Measurements from ENCODE around the gene IL12RB2. TPM values are rescaled to one million over a fixed set of nuclear protein-coding genes. Genes with fewer than 3 reads are reported as not detected.
A peak's percentile ranks its signal among the peaks of the same experiment; 100 is the strongest.

Gene IL12RB2
- total and polyA plus RNA-seq, 2 donors (not counting 1 experiment from before 2014, with no cell fraction given), result 0.01 TPM; not detected in 1

DNA sequence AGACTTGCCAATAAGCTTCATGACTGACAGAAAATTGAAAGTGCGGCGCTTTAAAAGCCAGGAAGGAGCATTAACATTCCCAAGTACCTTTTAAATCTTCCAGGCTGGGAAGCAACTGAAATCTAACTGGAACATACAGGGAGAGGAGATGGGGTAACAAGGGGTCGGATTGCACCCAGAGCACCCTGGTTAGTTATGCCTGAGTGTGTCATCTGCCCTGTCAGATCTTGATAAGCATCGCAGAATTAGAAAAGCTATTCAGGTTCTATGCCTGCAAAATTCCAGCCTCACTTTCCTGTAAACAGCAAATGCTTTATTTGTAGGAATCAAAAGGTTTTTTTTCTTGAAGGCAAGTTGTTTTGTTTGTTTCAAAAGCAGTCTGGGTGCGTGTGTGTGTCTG lies 64.0 kb downstream of the IL12RB2 start:
- Histone ChIP-seq H3K4me1 (ENCODE audit: control insufficient read depth, extremely low read depth, insufficient read depth, low read length) (no peaks in the 10 kb centered on the region), H3K4me2 (ENCODE audit: extremely low read depth, insufficient read depth, low read length) (no peak overlapping the region), H3K79me2 (ENCODE audit: control insufficient read depth, insufficient read depth, low read length) (no peaks in the 10 kb centered on the region), H3K27ac (ENCODE audit: insufficient read depth, low read length) (no peak overlapping the region), H3K9me3 (ENCODE audit: control insufficient read depth, insufficient read depth, low read depth, low read length) (no peaks in the 10 kb centered on the region), H3K9ac (ENCODE audit: insufficient read depth, low read length) (no peak overlapping the region), H2AFZ (ENCODE audit: low read length) (no peak overlapping the region), H3K36me3 (ENCODE audit: control insufficient read depth, insufficient read depth, low read length) (no peaks in the 10 kb centered on the region), H3K27me3 (ENCODE audit: control insufficient read depth, insufficient read depth, low read length) (no peaks in the 10 kb centered on the region), H3K4me3 (replicated peaks in 1 of 4; ENCODE audit: control extremely low read depth in 1 of 4, insufficient read depth in 1 of 4, low read depth in 3 of 4, low read length in 4 of 4) (no peak overlapping the region), H4K20me1 (ENCODE audit: control insufficient read depth, extremely low read depth, insufficient read depth, low read length) (no peaks in the 10 kb centered on the region)
- TF ChIP-seq CTCF (conservative IDR thresholded peaks at IDR 0.05 in 1 of 2, IDR thresholded peaks at IDR 0.05 in 1 of 2; ENCODE audit: low read depth in 1 of 2, low read length in 2 of 2), result no peak
- TF ChIP-seq EZH2 (IDR thresholded peaks at IDR 0.05; ENCODE audit: low read length, missing control alignments), result no peak
- peak; percentile 2 to 40 for DNase-seq (ENCODE audit: low read depth in 2 of 2)

- Histone ChIP-seq H4K20me1 (ENCODE audit: control insufficient read depth, extremely low read depth, insufficient read depth, low read length) (no peaks in the 10 kb centered on the region), H3K4me1 (ENCODE audit: control insufficient read depth, extremely low read depth, insufficient read depth, low read length) (no peaks in the 10 kb centered on the region), H3K4me2 (ENCODE audit: extremely low read depth, insufficient read depth, low read length) (no peak overlapping the region), H3K27ac (ENCODE audit: insufficient read depth, low read length) (no peak overlapping the region), H3K4me3 (replicated peaks in 1 of 4; ENCODE audit: control extremely low read depth in 1 of 4, insufficient read depth in 1 of 4, low read depth in 3 of 4, low read length in 4 of 4) (no peak overlapping the region), H3K79me2 (ENCODE audit: control insufficient read depth, insufficient read depth, low read length) (no peaks in the 10 kb centered on the region), H3K27me3 (ENCODE audit: control insufficient read depth, insufficient read depth, low read length) (no peaks in the 10 kb centered on the region), H3K9me3 (ENCODE audit: control insufficient read depth, insufficient read depth, low read depth, low read length) (no peaks in the 10 kb centered on the region), H3K36me3 (ENCODE audit: control insufficient read depth, insufficient read depth, low read length) (no peaks in the 10 kb centered on the region), H2AFZ (ENCODE audit: low read length) (peak overlapping the region; percentile 7), H3K9ac (ENCODE audit: insufficient read depth, low read length) (no peak overlapping the region)
- TF ChIP-seq EZH2 (IDR thresholded peaks at IDR 0.05; ENCODE audit: low read length, missing control alignments), result no peak
- TF ChIP-seq CTCF (conservative IDR thresholded peaks at IDR 0.05 in 1 of 2, IDR thresholded peaks at IDR 0.05 in 1 of 2; ENCODE audit: low read depth in 1 of 2, low read length in 2 of 2), result no peak
- peak; percentile 21 to 25 for DNase-seq (ENCODE audit: low read depth in 2 of 2)
Observed at GRCh38 chr1:67372136-67372535, 64.5 kb downstream of the IL12RB2 start.

GRCh38 chr1:67372898-67373297 lies 65.2 kb downstream of the IL12RB2 start:
- DNase-seq (ENCODE audit: low read depth in 2 of 2), result no peak

More at GRCh38 chr1:67372898-67373297, 65.2 kb downstream of the IL12RB2 start:
- Histone ChIP-seq H3K36me3 (ENCODE audit: control insufficient read depth, insufficient read depth, low read length) (no peaks in the 10 kb centered on the region), H2AFZ (ENCODE audit: low read length) (no peak overlapping the region), H3K4me3 (replicated peaks in 1 of 4; ENCODE audit: control extremely low read depth in 1 of 4, insufficient read depth in 1 of 4, low read depth in 3 of 4, low read length in 4 of 4) (no peak overlapping the region), H3K9ac (ENCODE audit: insufficient read depth, low read length) (no peak overlapping the region), H3K4me2 (ENCODE audit: extremely low read depth, insufficient read depth, low read length) (no peak overlapping the region), H4K20me1 (ENCODE audit: control insufficient read depth, extremely low read depth, insufficient read depth, low read length) (no peaks in the 10 kb centered on the region), H3K9me3 (ENCODE audit: control insufficient read depth, insufficient read depth, low read depth, low read length) (no peaks in the 10 kb centered on the region), H3K4me1 (ENCODE audit: control insufficient read depth, extremely low read depth, insufficient read depth, low read length) (no peaks in the 10 kb centered on the region), H3K27ac (ENCODE audit: insufficient read depth, low read length) (no peak overlapping the region), H3K27me3 (ENCODE audit: control insufficient read depth, insufficient read depth, low read length) (no peaks in the 10 kb centered on the region), H3K79me2 (ENCODE audit: control insufficient read depth, insufficient read depth, low read length) (no peaks in the 10 kb centered on the region)
- TF ChIP-seq EZH2 (IDR thresholded peaks at IDR 0.05; ENCODE audit: low read length, missing control alignments) (no peak), CTCF (conservative IDR thresholded peaks at IDR 0.05 in 1 of 2, IDR thresholded peaks at IDR 0.05 in 1 of 2; ENCODE audit: low read depth in 1 of 2, low read length in 2 of 2) (no peak)
